Measurements from ENCODE around the gene CD200. TPM values are rescaled to one million over a fixed set of nuclear protein-coding genes. Genes with fewer than 3 reads are reported as not detected.

CD200 gene
- total RNA-seq, 4 donors from 2014 or later, result 7.2 to 22.9 (median 7.6) TPM

- DNase-seq (ENCODE audit: extremely low spot score), result no peak
- Histone ChIP-seq H3K4me3 (no peak overlapping the region), H3K9me3 (peaks cover 0 to 5% (median 0%) of the 10 kb centered on the region in 4 donors), H3K27ac (replicated peaks in 1 of 4) (no peak overlapping the region), H3K4me1 (peaks cover 0 to 7% (median 5%) of the 10 kb centered on the region in 4 donors), H3K27me3 (no peaks in the 10 kb centered on the region), H3K36me3 (peaks cover 0 to 20% (median 7%) of the 10 kb centered on the region in 4 donors)
- no peak for TF ChIP-seq POLR2A (IDR thresholded peaks at IDR 0.05; ENCODE audit: low read depth)
- no peak for TF ChIP-seq POLR2AphosphoS5 (IDR thresholded peaks at IDR 0.05)
- no peak for TF ChIP-seq EP300 (IDR thresholded peaks at IDR 0.05)
- TF ChIP-seq, protein P1, sequence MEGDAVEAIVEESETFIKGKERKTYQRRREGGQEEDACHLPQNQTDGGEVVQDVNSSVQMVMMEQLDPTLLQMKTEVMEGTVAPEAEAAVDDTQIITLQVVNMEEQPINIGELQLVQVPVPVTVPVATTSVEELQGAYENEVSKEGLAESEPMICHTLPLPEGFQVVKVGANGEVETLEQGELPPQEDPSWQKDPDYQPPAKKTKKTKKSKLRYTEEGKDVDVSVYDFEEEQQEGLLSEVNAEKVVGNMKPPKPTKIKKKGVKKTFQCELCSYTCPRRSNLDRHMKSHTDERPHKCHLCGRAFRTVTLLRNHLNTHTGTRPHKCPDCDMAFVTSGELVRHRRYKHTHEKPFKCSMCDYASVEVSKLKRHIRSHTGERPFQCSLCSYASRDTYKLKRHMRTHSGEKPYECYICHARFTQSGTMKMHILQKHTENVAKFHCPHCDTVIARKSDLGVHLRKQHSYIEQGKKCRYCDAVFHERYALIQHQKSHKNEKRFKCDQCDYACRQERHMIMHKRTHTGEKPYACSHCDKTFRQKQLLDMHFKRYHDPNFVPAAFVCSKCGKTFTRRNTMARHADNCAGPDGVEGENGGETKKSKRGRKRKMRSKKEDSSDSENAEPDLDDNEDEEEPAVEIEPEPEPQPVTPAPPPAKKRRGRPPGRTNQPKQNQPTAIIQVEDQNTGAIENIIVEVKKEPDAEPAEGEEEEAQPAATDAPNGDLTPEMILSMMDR (IDR thresholded peaks at IDR 0.05), result no peak
- WGBS, result 74% methylated on average over 3 of the region's 3 CpGs
- intact Hi-C loops (cut with DNase I), result no loop called here
These were observed 13.7 kb downstream of the CD200 start for GRCh38 chr3:112346491-112347122.

DNA sequence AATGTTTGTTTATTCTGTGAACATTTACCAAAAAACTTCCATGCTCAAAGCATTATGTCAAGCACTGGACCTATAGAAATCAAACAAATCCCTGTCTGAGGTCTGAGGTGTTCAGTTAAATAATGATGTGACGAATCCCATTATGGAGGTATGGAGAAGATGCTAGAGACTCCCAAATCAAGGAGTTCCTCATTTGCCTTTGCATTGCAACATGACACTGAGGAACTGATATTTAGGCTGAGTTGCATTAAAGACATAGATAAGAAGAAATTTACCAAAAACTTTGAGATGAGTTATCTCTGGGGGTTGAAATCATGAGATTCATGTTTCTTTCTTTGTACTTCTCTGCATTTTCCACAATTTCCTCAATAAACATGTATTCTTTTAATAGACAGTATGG, 16.0 kb downstream of the CD200 start:
- no peak for DNase-seq (ENCODE audit: extremely low spot score)
- Histone ChIP-seq H3K4me3 (no peak overlapping the region), H3K27ac (replicated peaks in 1 of 4) (no peak overlapping the region), H3K36me3 (peaks cover 0 to 20% (median 7%) of the 10 kb centered on the region in 4 donors), H3K9me3 (no peaks in the 10 kb centered on the region), H3K27me3 (no peaks in the 10 kb centered on the region), H3K4me1 (peaks cover 5 to 9% (median 6%) of the 10 kb centered on the region in 4 donors)
- WGBS, result 96% methylated on average over 1 of the region's 1 CpG
- intact Hi-C loops (cut with DNase I), result no loop called here
- no peak for TF ChIP-seq POLR2AphosphoS5 (IDR thresholded peaks at IDR 0.05)
- TF ChIP-seq, protein P1 (IDR thresholded peaks at IDR 0.05), result no peak
- no peak for TF ChIP-seq EP300 (IDR thresholded peaks at IDR 0.05)
- TF ChIP-seq POLR2A (IDR thresholded peaks at IDR 0.05; ENCODE audit: low read depth), result no peak

GRCh38 chr3:112349557-112349956, 16.6 kb downstream of the CD200 start:
- TF ChIP-seq POLR2AphosphoS5 (IDR thresholded peaks at IDR 0.05) (no peak), POLR2A (IDR thresholded peaks at IDR 0.05; ENCODE audit: low read depth) (no peak), EP300 (IDR thresholded peaks at IDR 0.05) (no peak)
- TF ChIP-seq, protein P1 (IDR thresholded peaks at IDR 0.05), result no peak
- WGBS, result 80% methylated on average over 6 of the region's 6 CpGs

DNA sequence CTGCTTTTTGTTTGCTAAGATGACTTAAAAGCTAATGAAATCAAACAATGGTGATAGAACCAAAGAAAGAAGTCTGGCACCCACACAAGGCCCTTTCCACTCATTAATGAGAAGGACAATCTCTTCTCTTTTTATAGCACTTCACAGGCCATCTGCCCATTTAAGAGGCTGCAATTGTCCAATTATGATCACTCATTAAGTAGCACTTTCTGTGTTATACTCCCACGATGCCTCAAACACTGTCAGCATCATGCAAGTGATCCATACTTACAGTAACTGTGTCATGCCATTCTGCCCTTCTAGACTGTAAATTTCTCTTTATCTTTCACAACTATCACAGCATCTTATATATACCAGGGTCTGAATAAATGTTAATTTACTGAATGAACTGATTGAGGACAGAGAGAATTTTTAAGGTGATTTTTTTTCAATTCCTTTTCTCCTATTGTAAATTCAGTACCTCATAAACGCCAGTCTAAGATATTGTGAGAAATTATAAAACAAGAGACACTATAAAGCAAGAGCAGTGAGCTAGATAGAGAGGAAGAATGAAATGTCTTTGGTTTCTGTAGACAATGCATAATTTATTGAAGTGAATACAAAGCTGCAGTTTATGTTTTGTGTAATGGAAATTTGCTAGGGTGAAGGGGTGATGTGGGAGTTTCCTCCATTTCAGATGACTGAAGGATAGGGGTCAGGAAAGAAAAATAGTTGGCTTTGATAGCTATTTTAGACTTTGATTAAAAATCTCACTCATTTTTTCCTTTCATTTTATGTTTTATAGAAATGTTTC, 17.3 kb downstream of the CD200 start:
- 80% methylated on average over 2 of the region's 2 CpGs for WGBS
- Histone ChIP-seq H3K9me3 (no peaks in the 10 kb centered on the region), H3K4me3 (no peak overlapping the region), H3K36me3 (peaks cover 0 to 16% (median 4%) of the 10 kb centered on the region in 4 donors), H3K4me1 (peaks cover 5 to 9% (median 6%) of the 10 kb centered on the region in 4 donors), H3K27me3 (no peaks in the 10 kb centered on the region), H3K27ac (replicated peaks in 1 of 4) (no peak overlapping the region)
- no peak for DNase-seq (ENCODE audit: extremely low spot score)
- intact Hi-C loops (cut with DNase I), result no loop called here
- no peak for TF ChIP-seq EP300 (IDR thresholded peaks at IDR 0.05)
- TF ChIP-seq POLR2A (IDR thresholded peaks at IDR 0.05; ENCODE audit: low read depth), result no peak
- TF ChIP-seq, protein P1 (IDR thresholded peaks at IDR 0.05), result no peak
- no peak for TF ChIP-seq POLR2AphosphoS5 (IDR thresholded peaks at IDR 0.05)

More at GRCh38 chr3:112349557-112349956, 16.6 kb downstream of the CD200 start:
- Histone ChIP-seq H3K36me3 (peaks cover 0 to 20% (median 7%) of the 10 kb centered on the region in 4 donors), H3K4me3 (no peak overlapping the region), H3K27ac (replicated peaks in 1 of 4) (no peak overlapping the region), H3K4me1 (peaks cover 5 to 9% (median 6%) of the 10 kb centered on the region in 4 donors), H3K9me3 (no peaks in the 10 kb centered on the region), H3K27me3 (no peaks in the 10 kb centered on the region)
- intact Hi-C loops (cut with DNase I), result no loop called here
- DNase-seq (ENCODE audit: extremely low spot score), result no peak

All from esophagus muscularis mucosa (tissue), 4 donors.